CD4-positive, alpha-beta T cell treated with Interleukin-6 for 4 hours (primary cell): ENCODE results near the gene MMEL1.
"Not testable (repeated sequence)": the region's sequence is repeated elsewhere in the genome, so short reads cannot be mapped to it uniquely, and the experiment has no call there.

ENCODE experiments used
- DNase-seq: peaks from one replicate; pipeline ENCODE4 v3.0.0-alpha.2; 2020; ENCODE audit warnings: mixed read lengths

Gene MMEL1

GRCh38 chr1:2632561-2633361, at the start of gene MMEL1:
MMEL1 (minus strand) TSS chr1:2633016; CDS start chr1:2629484, 3,532 bp downstream.
- DNase-seq = no peak

GRCh38 chr1:2676726-2677125, 43.9 kb upstream of the MMEL1 start:
- DNase-seq = not testable (repeated sequence)

GRCh38 chr1:2671656-2672055, 38.8 kb upstream of the MMEL1 start:
- DNase-seq = not testable (repeated sequence)

GRCh38 chr1:2659806-2660205, 27.0 kb upstream of the MMEL1 start:
- not testable (repeated sequence) for DNase-seq

- not testable (repeated sequence) for DNase-seq
Measured at GRCh38 chr1:2657909-2658308, 25.1 kb upstream of the MMEL1 start.

GRCh38 chr1:2657124-2657523, 24.3 kb upstream of the MMEL1 start:
- not testable (repeated sequence) for DNase-seq

GRCh38 chr1:2655598-2656434, 23.0 kb upstream of the MMEL1 start:
- not testable (repeated sequence) for DNase-seq

GRCh38 chr1:2654443-2654948, 21.7 kb upstream of the MMEL1 start:
- not testable (repeated sequence) for DNase-seq

GRCh38 chr1:2653741-2654442, 21.1 kb upstream of the MMEL1 start:
- DNase-seq = peak; percentile 1

- DNase-seq = not testable (repeated sequence)
Measured at GRCh38 chr1:2652926-2653571, 20.2 kb upstream of the MMEL1 start.

- DNase-seq = not testable (repeated sequence)
Measured at GRCh38 chr1:2652152-2652925, 19.5 kb upstream of the MMEL1 start.

- no peak for DNase-seq
Measured at GRCh38 chr1:2650967-2651645, 18.3 kb upstream of the MMEL1 start.

- DNase-seq = no peak
Measured at GRCh38 chr1:2646837-2647236, 14.0 kb upstream of the MMEL1 start.

GRCh38 chr1:2645776-2646175, 13.0 kb upstream of the MMEL1 start:
- DNase-seq = no peak

- DNase-seq = no peak
Measured at GRCh38 chr1:2645143-2645542, 12.3 kb upstream of the MMEL1 start.

- no peak for DNase-seq
Measured at GRCh38 chr1:2644591-2645101, 11.8 kb upstream of the MMEL1 start.

- DNase-seq = no peak
Measured at GRCh38 chr1:2644171-2644570, 11.4 kb upstream of the MMEL1 start.

- no peak for DNase-seq
Measured at GRCh38 chr1:2643414-2644077, 10.7 kb upstream of the MMEL1 start.

GRCh38 chr1:2642560-2643413, 10.0 kb upstream of the MMEL1 start:
- DNase-seq = peak; percentile 97
